GM23248 (cell line): ENCODE measurements around the gene PIK3C3.

Source experiments
- EZH2 ChIP-seq: fragments of 200-600 bp; sonication (generic); IDR thresholded peaks from 2 replicates; pipeline ENCODE4 v1.6.1; 2018; ENCODE audit warnings: antibody characterized with exemption, mild to moderate bottlenecking; ENCODE audit not compliant: insufficient read depth, poor library complexity, severe bottlenecking
- EZH2phosphoT487 ChIP-seq: fragments of 200-600 bp; sonication (generic); IDR thresholded peaks from 2 replicates; pipeline ENCODE4 v1.6.1; 2018; ENCODE audit warnings: antibody characterized with exemption, moderate library complexity, mild to moderate bottlenecking, low read depth; ENCODE audit not compliant: insufficient read depth

GRCh38 chr18:41985914-41986313, 30.9 kb downstream of the PIK3C3 start:
- TF ChIP-seq EZH2 (no peak), EZH2phosphoT487 (no peak)
